ENCODE measurements around the gene CARD6. TPM values are rescaled to one million over a fixed set of nuclear protein-coding genes. Genes with fewer than 3 reads are reported as not detected.

CARD6 gene
- total and polyA plus RNA-seq, 7 experiments from 2014 or later, result 1.2 to 5.3 (median 2.9) TPM

GRCh38 chr5:40832345-40832744 lies 8.8 kb upstream of the CARD6 start:
- Mint-ChIP-seq H3K27me3 (no peaks in the 10 kb centered on the region), H3K4me3 (peak overlapping the region in 6 of 10 donors; percentile 93 to 98 (median 98)), H3K4me1 (peaks cover 24 to 72% (median 54%) of the 10 kb centered on the region in 7 donors), H3K27ac (peak overlapping the region in 7 of 9 donors; percentile 14 to 100 (median 99)), H3K9me3 (peaks cover 0 to 4% (median 0%) of the 10 kb centered on the region in 11 donors), H3K36me3 (peaks cover 25 to 67% (median 54%) of the 10 kb centered on the region in 5 donors)
- Histone ChIP-seq H3K4me1 (ENCODE audit: control insufficient read depth in 2 of 2, insufficient read depth in 2 of 2, low read length in 2 of 2) (peaks cover 11 to 23% of the 10 kb centered on the region in 2 donors), H3K9me3 (ENCODE audit: control insufficient read depth in 2 of 3, low read length in 3 of 3) (no peaks in the 10 kb centered on the region), H3K27ac (ENCODE audit: low read depth, low read length) (peak overlapping the region; percentile 31), H3K27me3 (ENCODE audit: control insufficient read depth in 2 of 2, insufficient read depth in 2 of 2, low read length in 2 of 2) (no peaks in the 10 kb centered on the region), H3K36me3 (ENCODE audit: control insufficient read depth in 2 of 3, insufficient read depth in 3 of 3, low read length in 3 of 3) (peaks cover 37 to 59% (median 45%) of the 10 kb centered on the region in 3 experiments), H3K4me3 (ENCODE audit: low read length) (no peak overlapping the region)
- CTCF ChIA-PET, result interaction anchor here (1.0 to 1.1 kb wide), 2 partner anchors 51 to 77 kb away, joined by 3 read pairs; partner anchors contain the start of gene TTC33
- intact Hi-C loops (cut with micrococcal nuclease), result loop anchor here in 1 of 2 donors (10.0 kb wide), 3 partner anchors 448 to 1758 kb away; partner anchors contain the start of genes RICTOR and RIMOC1
- DNase-seq (no peak), ATAC-seq (no peak)
- POLR2A ChIA-PET, result interaction anchor here (1.0 to 1.2 kb wide), 2 partner anchors 9 to 150 kb away, joined by 3 read pairs; partner anchors contain the start of gene CARD6

- H3K27me3 Mint-ChIP-seq, result no peaks in the 10 kb centered on the region
- peak overlapping the region; percentile 93 to 99 (median 98) for H3K4me3 Mint-ChIP-seq
- H3K9me3 Mint-ChIP-seq, result peaks cover 0 to 4% (median 0%) of the 10 kb centered on the region in 11 donors
- no peaks in the 10 kb centered on the region for H3K9me3 ChIP-seq (ENCODE audit: control insufficient read depth in 2 of 3, low read length in 3 of 3)
- H3K27ac Mint-ChIP-seq, result peak overlapping the region; percentile 97 to 100 (median 99)
- peaks cover 16 to 57% (median 40%) of the 10 kb centered on the region in 5 donors for H3K36me3 Mint-ChIP-seq
- H3K27ac ChIP-seq (ENCODE audit: low read depth, low read length), result peak overlapping the region; percentile 92
- intact Hi-C loops (cut with micrococcal nuclease), result loop anchor here (2.0 to 10.0 kb wide), 4 partner anchors 45 to 1759 kb away; partner anchors contain the start of genes RICTOR (in 1 of the 2) and RIMOC1 (in 1 of the 2)
- no peaks in the 10 kb centered on the region for H3K27me3 ChIP-seq (ENCODE audit: control insufficient read depth in 2 of 2, insufficient read depth in 2 of 2, low read length in 2 of 2)
- peak overlapping the region; percentile 88 for H3K4me3 ChIP-seq (ENCODE audit: low read length)
- H3K4me1 Mint-ChIP-seq, result peaks cover 22 to 65% (median 52%) of the 10 kb centered on the region in 7 donors
- H3K4me1 ChIP-seq (ENCODE audit: control insufficient read depth in 2 of 2, insufficient read depth in 2 of 2, low read length in 2 of 2), result peaks cover 11 to 23% of the 10 kb centered on the region in 2 donors
- ChIA-PET CTCF (interaction anchor here (0.8 kb wide), 1 partner anchor 9 kb away, joined by 3 read pairs; no protein-coding TSS in a partner anchor), POLR2A (interaction anchor here (0.7 to 1.8 kb wide), 5 partner anchors 9 to 107 kb away, joined by 3 to 11 read pairs (median 3); partner anchors contain the start of gene TTC33)
- no peak for ATAC-seq
- peaks cover 31 to 47% (median 36%) of the 10 kb centered on the region in 3 experiments for H3K36me3 ChIP-seq (ENCODE audit: control insufficient read depth in 2 of 3, insufficient read depth in 3 of 3, low read length in 3 of 3)
- no peak for DNase-seq
These were observed 7.4 kb upstream of the CARD6 start for GRCh38 chr5:40833712-40834229.

GRCh38 chr5:40834391-40834848 lies 6.7 kb upstream of the CARD6 start:
- ATAC-seq, result peak; percentile 65
- no peaks in the 10 kb centered on the region for H3K27me3 ChIP-seq (ENCODE audit: control insufficient read depth in 2 of 2, insufficient read depth in 2 of 2, low read length in 2 of 2)
- H3K27ac ChIP-seq (ENCODE audit: low read depth, low read length), result peak overlapping the region; percentile 92
- Mint-ChIP-seq H3K4me3 (peak overlapping the region; percentile 93 to 99 (median 98)), H3K9me3 (peaks cover 0 to 4% (median 0%) of the 10 kb centered on the region in 11 donors), H3K27ac (peak overlapping the region; percentile 97 to 100 (median 99)), H3K27me3 (no peaks in the 10 kb centered on the region), H3K4me1 (peaks cover 21 to 62% (median 47%) of the 10 kb centered on the region in 7 donors), H3K36me3 (peaks cover 10 to 51% (median 34%) of the 10 kb centered on the region in 5 donors)
- POLR2A ChIA-PET, result interaction anchor here (0.7 to 1.8 kb wide), 6 partner anchors 14 to 425 kb away, joined by 3 to 11 read pairs (median 5); partner anchors contain the start of gene TTC33
- H3K36me3 ChIP-seq (ENCODE audit: control insufficient read depth in 2 of 3, insufficient read depth in 3 of 3, low read length in 3 of 3), result peaks cover 31 to 41% (median 36%) of the 10 kb centered on the region in 3 experiments
- peaks cover 11 to 23% of the 10 kb centered on the region in 2 donors for H3K4me1 ChIP-seq (ENCODE audit: control insufficient read depth in 2 of 2, insufficient read depth in 2 of 2, low read length in 2 of 2)
- DNase-seq, result peak in 7 of 9 donors; percentile 32 to 83 (median 75)
- H3K9me3 ChIP-seq (ENCODE audit: control insufficient read depth in 2 of 3, low read length in 3 of 3), result no peaks in the 10 kb centered on the region
- CTCF ChIA-PET, result no interaction called here
- peak overlapping the region; percentile 88 for H3K4me3 ChIP-seq (ENCODE audit: low read length)
- intact Hi-C loops (cut with micrococcal nuclease), result loop anchor here (2.0 to 10.0 kb wide), 4 partner anchors 44 to 1760 kb away; partner anchors contain the start of genes RICTOR (in 1 of the 2) and RIMOC1 (in 1 of the 2)

GRCh38 chr5:40834849-40835787 lies 6.0 kb upstream of the CARD6 start, which contains the start of gene RPL37:
RPL37 (minus strand) TSS chr5:40835222; CDS start chr5:40835185, 37 bp downstream.
- peaks cover 21 to 58% (median 45%) of the 10 kb centered on the region in 7 donors for H3K4me1 Mint-ChIP-seq
- intact Hi-C loops (cut with micrococcal nuclease), result loop anchor here (1.0 to 10.0 kb wide), 13 partner anchors 37 to 1922 kb away; partner anchors contain the start of genes PRKAA1 (in 2 of the 2), PTGER4 (in 2 of the 2), RICTOR (in 2 of the 2) and TTC33 (in 2 of the 2)
- peak within 1 kb of the TSS; percentile 93 to 99 (median 98) for H3K4me3 Mint-ChIP-seq
- Histone ChIP-seq H3K9me3 (ENCODE audit: control insufficient read depth in 2 of 3, low read length in 3 of 3) (no peaks in the 10 kb centered on the region), H3K4me3 (ENCODE audit: low read length) (peak within 1 kb of the TSS; percentile 88), H3K27ac (ENCODE audit: low read depth, low read length) (peak within 1 kb of the TSS; percentile 92), H3K27me3 (ENCODE audit: control insufficient read depth in 2 of 2, insufficient read depth in 2 of 2, low read length in 2 of 2) (no peaks in the 10 kb centered on the region), H3K36me3 (ENCODE audit: control insufficient read depth in 2 of 3, insufficient read depth in 3 of 3, low read length in 3 of 3) (peaks cover 30 to 37% (median 31%) of the 10 kb centered on the region in 3 experiments), H3K4me1 (ENCODE audit: control insufficient read depth in 2 of 2, insufficient read depth in 2 of 2, low read length in 2 of 2) (peaks cover 11 to 23% of the 10 kb centered on the region in 2 donors)
- H3K27ac Mint-ChIP-seq, result peak within 1 kb of the TSS; percentile 97 to 100 (median 99)
- H3K9me3 Mint-ChIP-seq, result peaks cover 0 to 4% (median 0%) of the 10 kb centered on the region in 11 donors
- CTCF ChIA-PET, result interaction anchor here (0.7 to 0.8 kb wide), 2 partner anchors 36 to 81 kb away, joined by 3 read pairs; no protein-coding TSS in a partner anchor
- DNase-seq (peak; percentile 73 to 91 (median 88)), ATAC-seq (peak; percentile 96)
- H3K27me3 Mint-ChIP-seq, result no peaks in the 10 kb centered on the region
- H3K36me3 Mint-ChIP-seq, result peaks cover 9 to 46% (median 30%) of the 10 kb centered on the region in 5 donors
- POLR2A ChIA-PET, result interaction anchor here (0.6 to 1.2 kb wide), 7 partner anchors 33 to 1044 kb away, joined by 3 to 6 read pairs (median 3); partner anchors contain the start of gene OXCT1

- H3K9me3 Mint-ChIP-seq, result peaks cover 0 to 4% (median 0%) of the 10 kb centered on the region in 11 donors
These were observed 3.1 kb upstream of the CARD6 start for GRCh38 chr5:40838086-40838485.

More at GRCh38 chr5:40838086-40838485, 3.1 kb upstream of the CARD6 start:
- Mint-ChIP-seq H3K4me1 (peaks cover 19 to 54% (median 37%) of the 10 kb centered on the region in 7 donors), H3K27ac (no peak overlapping the region), H3K27me3 (peaks cover 0 to 7% (median under 1%) of the 10 kb centered on the region in 5 donors), H3K36me3 (peaks cover 5 to 25% (median 19%) of the 10 kb centered on the region in 5 donors), H3K4me3 (no peak overlapping the region)
- Histone ChIP-seq H3K4me3 (ENCODE audit: low read length) (no peak overlapping the region), H3K36me3 (ENCODE audit: control insufficient read depth in 2 of 3, insufficient read depth in 3 of 3, low read length in 3 of 3) (peaks cover 4 to 7% (median 6%) of the 10 kb centered on the region in 3 experiments), H3K27ac (ENCODE audit: low read depth, low read length) (no peak overlapping the region), H3K4me1 (ENCODE audit: control insufficient read depth in 2 of 2, insufficient read depth in 2 of 2, low read length in 2 of 2) (peaks cover 7 to 21% of the 10 kb centered on the region in 2 donors), H3K9me3 (ENCODE audit: control insufficient read depth in 2 of 3, low read length in 3 of 3) (no peaks in the 10 kb centered on the region), H3K27me3 (ENCODE audit: control insufficient read depth in 2 of 2, insufficient read depth in 2 of 2, low read length in 2 of 2) (no peaks in the 10 kb centered on the region)
- ChIA-PET POLR2A (interaction anchor here (0.6 to 0.7 kb wide), 2 partner anchors 81 to 174 kb away, joined by 3 read pairs; no protein-coding TSS in a partner anchor), CTCF (no interaction called here)
- ATAC-seq (no peak), DNase-seq (no peak)
- intact Hi-C loops (cut with micrococcal nuclease), result loop anchor here (5.0 to 10.0 kb wide), 6 partner anchors 453 to 1919 kb away; partner anchors contain the start of genes RICTOR (in 2 of the 2), CCDC152 (in 1 of the 2) and RIMOC1 (in 1 of the 2)
